OCI-LY1 (cell line): ENCODE measurements around the gene PLCG1.

Source experiments
- EZH2 ChIP-seq: fragments of 200-600 bp; sonication (generic), shearing (Covaris generic); IDR thresholded peaks from 2 replicates; pipeline ENCODE4 v1.8.0; 2017; ENCODE audit warnings: borderline replicate concordance, mixed run types, mild to moderate bottlenecking, antibody characterized with exemption, low read length, moderate library complexity, mixed read lengths
- TF ChIP-seq, protein P1 (sequence below): fragments of 200-600 bp; sonication (generic), shearing (Covaris generic); IDR thresholded peaks from 2 replicates; pipeline ENCODE4 v1.5.1; 2017; ENCODE audit warnings: mild to moderate bottlenecking, antibody characterized with exemption, low read length, moderate library complexity, mixed read lengths

DNA sequence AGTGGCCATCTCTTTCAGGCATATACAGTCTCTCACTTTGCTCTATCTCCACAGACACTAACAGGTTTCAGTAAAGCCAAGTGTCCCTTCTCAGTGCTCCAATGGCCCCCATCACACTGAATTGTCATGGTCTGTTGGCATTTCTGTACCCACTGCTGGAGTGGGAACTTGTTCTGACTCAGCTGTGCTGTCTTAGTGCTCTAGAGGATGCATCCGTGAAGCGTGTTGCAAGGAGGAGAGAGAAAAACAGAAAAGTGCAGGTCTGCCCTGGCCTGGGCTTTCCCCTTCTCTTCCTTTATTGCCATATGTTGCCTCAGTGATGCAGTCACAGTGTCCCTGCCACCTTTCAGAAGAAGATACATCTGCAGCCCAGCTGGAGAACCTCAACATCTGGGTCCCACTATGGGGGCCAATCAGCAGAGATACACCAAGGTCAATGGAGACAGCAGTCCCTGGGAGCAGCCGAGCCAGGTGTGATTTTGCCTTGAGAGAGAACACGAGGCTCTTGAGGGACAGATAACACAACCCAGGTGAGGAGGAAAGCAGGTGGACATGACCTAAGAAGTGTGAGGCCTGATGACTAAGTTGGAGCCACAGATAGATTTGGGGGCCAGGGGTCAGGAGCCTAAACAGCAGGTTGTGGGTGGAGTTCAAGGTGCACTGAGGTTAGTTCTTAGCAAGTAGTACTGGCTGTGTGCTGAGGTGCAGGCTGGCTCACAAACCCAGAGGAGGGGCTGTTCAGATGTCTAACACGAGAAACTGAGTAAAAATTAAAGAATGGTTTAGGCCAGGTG, 5.6 kb upstream of the PLCG1 start:
- TF ChIP-seq, protein P1, sequence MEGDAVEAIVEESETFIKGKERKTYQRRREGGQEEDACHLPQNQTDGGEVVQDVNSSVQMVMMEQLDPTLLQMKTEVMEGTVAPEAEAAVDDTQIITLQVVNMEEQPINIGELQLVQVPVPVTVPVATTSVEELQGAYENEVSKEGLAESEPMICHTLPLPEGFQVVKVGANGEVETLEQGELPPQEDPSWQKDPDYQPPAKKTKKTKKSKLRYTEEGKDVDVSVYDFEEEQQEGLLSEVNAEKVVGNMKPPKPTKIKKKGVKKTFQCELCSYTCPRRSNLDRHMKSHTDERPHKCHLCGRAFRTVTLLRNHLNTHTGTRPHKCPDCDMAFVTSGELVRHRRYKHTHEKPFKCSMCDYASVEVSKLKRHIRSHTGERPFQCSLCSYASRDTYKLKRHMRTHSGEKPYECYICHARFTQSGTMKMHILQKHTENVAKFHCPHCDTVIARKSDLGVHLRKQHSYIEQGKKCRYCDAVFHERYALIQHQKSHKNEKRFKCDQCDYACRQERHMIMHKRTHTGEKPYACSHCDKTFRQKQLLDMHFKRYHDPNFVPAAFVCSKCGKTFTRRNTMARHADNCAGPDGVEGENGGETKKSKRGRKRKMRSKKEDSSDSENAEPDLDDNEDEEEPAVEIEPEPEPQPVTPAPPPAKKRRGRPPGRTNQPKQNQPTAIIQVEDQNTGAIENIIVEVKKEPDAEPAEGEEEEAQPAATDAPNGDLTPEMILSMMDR: no peak
- TF ChIP-seq EZH2: no peak
